GOT3 (cell line): ENCODE results near the gene ZBED4.
"Not testable (repeated sequence)": the region's sequence is repeated elsewhere in the genome, so short reads cannot be mapped to it uniquely, and the experiment has no call there.

Experiments used
- DNase-seq: peaks from one replicate; lab custom pipeline; 2025; ENCODE audit warnings: mixed read lengths; lab: John Stamatoyannopoulos, UW

ZBED4 gene

DNA sequence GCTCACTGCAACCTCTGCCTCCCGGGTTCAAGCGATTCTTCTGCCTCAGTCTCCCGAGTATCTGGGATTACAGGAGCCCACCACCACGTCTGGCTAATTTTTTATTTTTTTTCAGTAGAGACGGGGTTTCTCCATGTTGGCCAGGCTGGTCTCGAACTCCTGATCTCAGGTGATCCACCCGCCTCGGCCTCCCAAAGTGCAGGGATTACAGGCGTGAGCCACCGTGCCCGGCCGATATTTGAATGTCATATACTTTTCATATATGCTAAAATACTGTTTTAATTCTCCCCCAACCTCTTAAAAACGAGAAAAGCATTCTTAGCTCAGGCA lies 1.1 kb upstream of the ZBED4 start:
- DNase-seq = not testable (repeated sequence)

DNA sequence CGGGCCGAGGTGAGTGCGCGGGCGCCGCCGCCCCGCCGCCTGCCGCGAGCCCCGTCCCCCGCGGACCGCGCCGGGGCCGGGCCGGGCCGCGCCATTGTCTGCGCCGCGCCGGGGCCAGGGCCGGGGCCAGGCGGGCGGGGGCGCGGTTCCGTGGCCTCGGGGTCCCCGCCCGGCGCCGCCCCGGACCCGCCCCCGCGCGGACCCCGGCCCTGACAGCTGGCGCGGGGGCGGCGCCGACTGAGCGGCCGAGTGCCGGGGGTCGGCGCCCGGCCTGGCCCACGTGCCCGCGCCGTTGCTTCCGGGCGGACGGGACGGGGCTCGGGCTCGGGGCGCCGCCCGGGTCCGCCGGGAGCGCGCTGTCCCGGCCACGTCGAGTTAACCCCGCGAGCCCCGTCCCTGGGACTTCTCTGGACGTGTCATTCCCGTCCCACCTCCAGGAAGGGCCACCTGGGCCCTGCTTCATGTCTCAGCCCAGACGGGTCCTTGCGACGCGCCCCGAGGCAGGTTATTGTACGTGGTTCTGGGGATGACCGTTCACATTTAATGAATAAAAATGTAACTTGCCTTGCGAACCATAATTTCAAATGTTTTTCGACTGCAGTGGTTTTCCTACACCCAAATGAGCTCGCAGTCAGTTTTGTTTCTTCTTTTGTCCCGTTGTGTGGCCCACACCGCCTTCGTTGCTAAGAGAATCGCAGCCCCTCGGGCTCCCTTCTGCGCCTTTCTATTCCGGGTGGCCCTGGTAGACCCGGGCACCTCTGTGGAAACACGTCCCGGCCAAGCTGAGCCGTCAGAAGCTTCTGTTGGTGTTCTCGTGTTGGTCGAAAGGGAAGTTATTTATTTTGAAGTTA lies 562 bp downstream of the ZBED4 start:
- no peak for DNase-seq

DNA sequence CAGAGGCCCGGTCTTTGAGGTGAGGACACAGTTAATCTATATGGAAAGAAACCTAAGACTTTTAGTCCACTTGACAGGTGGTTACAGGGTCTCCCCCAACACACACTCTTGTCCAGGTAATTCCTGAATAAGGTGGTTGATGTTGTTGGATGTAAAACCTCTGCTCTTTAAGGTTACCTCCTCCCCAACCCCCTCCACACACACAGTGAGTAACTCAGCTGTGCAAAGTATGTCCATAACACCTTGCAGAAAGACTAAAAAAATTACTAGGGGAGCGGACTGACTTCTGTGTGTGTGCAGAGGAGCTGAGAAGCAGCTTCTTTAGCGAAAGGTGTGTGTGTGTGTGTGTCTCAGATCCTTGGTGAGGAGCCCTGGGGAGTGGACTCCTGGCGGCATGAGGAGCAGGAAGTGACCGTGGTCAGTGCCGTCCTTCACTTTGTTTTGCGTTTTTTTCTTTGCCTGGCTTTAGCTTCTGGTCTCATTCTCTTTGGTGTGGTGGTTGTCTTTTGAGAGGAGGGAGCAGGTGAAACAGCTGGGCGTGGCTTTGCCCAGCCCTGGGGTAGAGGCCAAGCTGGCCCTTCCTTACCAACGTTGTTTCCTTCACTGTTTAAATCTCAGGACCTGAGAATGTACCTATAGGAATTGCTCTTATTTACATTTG lies 1.7 kb downstream of the ZBED4 start:
- DNase-seq = no peak

DNA sequence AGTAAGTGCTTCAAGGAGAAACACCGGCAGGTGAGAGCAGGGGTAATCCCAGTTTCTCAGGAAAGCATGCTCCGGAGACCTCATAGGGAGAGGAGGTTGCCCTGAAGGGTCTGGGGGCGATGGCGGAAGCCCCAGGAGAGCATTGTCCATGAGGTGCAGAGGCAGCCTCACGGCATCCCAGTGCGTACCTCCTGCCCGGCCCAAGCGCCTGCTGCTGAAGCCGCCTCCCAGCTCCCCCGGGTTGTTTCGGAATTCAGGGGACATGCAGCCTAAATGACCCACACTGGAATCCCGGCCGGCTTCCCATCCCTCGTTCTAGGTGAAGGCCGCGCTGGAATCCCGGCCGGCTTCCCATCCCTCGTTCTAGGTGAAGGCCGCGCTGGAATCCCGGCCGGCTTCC lies 2.7 kb downstream of the ZBED4 start:
- no peak for DNase-seq

DNA sequence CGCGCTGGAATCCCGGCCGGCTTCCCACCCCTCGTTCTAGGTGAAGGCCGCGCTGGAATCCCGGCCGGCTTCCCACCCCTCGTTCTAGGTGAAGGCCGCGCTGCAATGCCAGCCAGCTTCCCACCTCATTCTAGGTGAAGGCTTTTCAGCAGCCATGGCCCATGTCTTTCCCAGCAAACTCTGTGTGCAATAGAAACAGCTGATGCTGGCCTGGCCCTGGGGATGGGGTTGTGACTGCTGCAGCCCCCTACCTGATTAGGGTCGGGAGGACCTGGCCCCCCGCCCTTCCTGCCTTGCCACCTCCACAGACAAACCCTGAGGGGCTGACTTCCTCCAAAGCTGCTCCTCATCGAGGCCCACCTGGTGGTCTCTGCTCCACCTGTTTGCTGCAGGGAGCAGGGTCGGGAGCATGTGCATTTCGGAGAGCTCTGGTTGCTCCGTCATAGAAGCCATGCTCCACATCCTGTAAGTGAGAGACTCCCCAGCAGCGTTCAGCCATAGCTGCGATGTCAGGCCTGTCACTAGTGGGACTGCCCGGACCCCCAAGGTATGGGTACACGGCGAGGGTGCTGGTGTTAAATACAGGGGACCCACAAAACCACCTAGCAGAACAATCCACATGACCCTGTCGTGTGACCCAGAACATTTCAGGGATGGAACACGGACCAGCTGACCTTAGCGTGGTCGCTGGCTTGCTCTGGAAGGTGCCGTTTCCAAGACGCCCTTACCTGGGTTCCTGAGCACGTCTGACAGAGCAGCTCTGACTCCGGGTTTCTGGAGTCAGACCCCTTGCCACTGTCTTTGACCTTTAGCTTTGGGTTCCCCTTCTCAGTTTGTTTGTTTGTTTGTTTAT lies 3.3 kb downstream of the ZBED4 start:
- no peak for DNase-seq

DNA sequence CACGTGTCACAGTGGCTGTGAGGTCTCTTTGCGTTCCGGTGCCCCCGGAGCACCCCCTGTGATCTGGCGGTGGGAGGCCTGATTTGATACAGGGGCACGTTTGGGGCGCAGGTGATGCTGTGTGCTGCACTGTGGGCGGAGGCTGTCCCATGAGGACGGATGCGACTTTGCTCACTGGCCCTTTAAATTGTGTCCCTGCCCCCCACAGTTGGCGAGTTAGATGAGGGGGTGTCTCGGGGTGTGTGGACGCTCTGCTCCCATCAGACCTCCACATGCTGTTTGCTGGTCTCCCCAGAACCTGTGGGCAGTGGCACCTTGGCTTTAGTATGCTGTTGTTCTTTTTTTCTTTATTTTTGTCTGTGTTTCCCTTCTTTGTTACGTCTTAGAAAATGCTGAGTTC lies 5.2 kb downstream of the ZBED4 start:
- no peak for DNase-seq

DNA sequence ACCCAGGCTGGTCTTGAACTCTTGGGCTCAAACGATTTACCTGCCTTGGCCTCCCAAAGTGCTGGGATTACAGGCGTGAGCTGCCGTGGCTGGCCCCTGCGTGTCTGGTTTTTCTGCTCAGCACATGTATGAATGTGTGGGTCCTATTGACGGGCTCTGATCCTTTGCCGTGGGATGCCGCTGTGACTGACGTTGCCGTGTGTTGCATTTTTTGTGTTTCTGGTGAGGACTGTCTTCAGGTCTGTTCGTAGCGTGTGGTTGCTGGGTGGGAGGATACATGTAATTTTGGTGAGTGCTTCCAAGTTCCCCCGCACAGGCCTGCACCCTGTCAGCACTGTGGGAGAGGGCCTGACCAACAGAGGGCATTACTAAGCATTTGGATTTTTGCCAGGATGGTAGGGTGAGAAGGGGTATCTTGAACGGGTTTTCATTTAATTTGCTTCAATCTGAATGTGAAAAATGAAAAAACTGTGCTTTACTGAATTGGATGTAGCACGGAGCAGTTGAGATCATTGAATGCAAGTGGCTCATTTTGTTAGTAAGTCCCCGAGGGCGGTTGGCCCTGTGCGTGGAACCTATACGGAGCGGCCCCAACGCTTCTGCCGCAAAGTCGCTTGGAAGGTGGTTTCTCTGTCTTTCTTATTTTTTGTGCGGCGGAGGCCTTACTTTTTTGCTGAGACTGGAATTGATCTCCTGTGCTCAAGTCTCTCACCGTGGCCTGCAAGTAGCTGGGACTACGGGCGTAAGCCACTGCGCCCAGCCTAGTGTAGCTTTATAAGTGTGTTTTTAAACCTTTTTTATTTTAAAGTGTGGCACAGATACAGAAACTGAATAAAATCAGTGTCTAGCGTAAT lies 8.2 kb downstream of the ZBED4 start:
- no peak for DNase-seq

DNA sequence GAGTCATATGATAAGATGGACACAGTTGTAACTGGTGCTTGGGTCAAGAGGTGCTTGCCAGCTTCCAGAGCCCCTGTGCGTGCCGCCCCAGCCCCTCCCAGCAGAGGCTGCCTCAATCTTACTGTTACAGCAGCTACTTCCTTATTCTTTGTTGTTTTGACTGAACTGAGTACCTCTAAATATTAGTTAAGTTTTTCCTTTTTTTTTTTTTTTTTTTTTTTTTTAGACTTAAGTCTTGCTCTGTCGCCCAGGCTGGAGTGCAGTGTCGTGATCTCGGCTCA lies 8.8 kb downstream of the ZBED4 start:
- no peak for DNase-seq

DNA sequence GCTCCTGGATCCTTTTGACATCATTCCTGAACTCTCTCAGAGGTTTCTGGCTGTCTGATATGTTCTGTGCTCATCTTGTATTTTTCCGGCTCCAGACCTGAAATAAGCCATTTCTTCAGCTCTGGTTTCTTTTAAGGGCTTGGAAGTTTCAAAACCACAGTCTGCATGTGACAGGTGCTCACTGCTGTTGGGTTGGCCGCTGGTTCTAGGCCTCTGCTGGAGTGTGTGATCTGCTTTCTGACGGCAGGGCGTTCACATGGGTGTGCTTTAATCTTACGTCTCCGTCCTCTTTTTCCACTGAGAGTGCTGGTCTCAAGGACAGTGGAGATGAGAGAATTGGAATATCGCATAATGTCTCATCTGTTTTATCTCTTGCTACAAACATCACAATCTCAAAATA lies 10.3 kb downstream of the ZBED4 start:
- DNase-seq = no peak

DNA sequence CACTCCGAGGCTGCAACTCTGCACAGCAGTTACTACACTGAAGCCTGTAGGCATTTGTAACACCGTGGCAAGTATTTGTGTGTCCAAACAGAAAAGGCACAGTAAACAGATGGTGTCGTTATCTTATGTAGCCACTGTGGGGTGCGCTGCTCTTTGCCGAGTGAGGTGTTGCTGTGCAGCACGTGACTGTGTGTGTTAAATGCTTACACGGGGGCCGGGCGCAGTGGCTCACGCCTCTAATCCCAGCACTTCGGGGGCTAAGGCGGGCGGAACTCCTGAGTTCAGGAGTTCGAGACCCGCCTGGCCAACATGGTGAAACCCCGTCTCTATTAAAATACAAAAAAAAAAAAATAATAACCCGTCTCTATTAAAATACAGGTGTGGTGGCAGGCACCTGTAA lies 11.5 kb downstream of the ZBED4 start:
- DNase-seq = no peak

DNA sequence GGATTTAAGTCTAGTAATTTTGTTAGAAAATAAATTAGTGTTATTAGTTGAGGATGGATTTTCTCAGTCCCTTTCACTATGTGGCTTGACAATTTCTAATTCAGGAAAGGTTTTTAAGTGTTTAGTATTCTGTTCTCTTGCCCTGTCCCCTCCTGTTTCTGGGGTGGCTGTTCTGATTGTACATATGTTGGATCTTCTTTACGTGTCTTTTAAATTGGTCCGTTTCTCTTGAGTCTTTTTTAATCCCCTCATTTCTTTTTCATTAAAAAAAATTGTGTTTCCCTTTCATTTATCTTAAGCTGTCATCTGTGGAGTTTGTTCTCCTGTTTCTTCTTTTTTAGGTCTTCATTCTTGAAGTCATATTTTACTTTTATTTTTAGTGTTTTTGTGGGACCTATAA lies 12.5 kb downstream of the ZBED4 start:
- DNase-seq = no peak

DNA sequence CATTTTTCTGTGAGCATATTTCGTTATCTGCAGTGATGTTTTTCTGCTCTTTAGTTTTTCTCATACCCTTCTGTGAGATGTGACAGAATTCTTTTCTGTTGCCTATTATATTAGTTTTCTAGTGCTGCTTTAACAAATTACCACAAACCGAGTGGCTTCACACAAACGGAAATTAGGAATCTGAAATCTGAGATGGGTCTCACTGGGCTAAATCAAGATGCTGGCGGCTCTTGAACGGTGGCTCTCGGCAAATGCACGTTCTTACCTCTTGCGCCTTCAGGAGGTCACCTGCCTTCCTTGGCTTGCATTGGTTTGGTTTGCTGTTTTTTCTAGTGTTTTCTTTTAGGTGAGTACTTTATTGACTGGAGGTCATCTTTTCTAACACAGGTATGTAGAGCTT lies 13.0 kb downstream of the ZBED4 start:
- DNase-seq = no peak

DNA sequence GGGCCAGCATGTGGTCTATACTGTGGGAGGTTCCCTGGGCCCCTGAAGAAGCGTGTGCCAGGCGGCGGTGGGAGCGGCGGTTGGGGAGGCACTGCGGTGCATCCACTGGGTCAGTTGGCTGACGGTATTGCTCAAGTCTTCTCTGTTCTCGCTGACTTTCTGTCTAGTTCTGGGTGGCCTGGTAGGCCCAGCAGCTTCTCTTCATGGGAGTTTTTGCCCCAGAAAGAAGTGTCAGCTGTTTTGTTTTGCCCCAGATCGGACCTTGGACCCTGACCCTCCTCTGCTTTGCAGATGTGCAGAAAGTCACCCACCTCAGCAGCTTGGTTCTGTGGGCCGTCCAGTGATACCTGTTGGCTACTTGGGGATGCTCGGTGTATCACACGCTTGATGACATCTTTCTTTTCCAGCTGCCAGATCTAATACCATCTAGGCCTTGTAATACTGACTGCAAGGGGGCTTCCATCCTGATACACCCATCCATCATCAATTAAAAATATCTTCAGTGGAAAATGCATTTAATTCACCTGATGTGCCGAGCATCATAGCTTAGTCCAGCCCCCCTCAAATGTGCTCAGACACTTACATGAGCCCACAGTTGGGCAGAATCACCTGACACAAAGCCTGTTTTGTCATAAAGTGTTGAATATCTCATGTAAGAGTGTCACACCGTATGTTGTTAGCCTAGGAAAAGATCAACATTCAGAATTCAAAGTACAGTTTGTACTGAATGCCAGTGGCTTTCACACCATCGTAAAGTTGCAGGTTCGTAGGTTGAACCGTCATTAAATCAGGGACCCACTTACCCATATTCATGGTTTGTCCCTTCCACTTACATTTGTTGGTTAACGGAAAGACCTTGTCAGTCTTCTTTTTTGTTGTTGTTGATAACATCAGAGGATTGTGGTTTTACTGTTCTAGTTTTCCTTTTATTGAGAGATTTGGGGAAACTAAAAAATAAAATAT lies 13.9 kb downstream of the ZBED4 start:
- no peak for DNase-seq

DNA sequence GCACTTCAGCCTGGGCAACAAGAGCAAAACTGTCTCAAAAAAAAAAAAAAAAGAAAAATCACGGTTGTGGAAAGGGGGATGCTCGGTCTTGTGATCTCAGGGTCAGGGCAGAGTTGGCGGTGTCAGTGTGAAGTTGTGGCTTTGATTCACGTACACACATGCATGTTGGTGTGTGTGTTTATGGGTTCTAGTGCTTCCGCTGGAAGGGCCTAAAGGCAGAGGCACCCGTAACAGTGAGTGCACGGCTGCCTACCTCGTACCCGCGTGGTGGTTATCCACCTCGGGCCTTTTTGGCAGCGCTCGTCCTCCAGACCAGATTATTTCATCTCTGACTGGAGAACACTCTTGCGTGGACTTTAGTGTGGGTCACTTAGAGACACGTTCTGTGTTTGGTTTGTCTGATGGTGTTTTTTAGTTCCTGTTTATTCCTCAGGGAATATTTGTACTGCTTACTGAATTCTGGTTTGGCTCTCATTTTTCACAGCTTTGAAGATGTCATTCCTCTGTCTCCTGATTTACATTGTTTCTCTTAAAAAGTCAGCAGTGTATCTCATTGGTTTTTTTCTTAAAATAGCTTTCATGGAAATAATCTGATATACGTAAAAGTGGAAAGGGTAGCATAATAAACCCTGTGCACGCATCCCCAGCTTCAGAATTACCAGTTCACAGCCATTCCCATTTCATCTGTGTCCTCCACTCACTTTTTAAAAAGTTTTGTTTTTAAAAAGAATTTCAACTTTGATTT lies 15.6 kb downstream of the ZBED4 start:
- no peak for DNase-seq

DNA sequence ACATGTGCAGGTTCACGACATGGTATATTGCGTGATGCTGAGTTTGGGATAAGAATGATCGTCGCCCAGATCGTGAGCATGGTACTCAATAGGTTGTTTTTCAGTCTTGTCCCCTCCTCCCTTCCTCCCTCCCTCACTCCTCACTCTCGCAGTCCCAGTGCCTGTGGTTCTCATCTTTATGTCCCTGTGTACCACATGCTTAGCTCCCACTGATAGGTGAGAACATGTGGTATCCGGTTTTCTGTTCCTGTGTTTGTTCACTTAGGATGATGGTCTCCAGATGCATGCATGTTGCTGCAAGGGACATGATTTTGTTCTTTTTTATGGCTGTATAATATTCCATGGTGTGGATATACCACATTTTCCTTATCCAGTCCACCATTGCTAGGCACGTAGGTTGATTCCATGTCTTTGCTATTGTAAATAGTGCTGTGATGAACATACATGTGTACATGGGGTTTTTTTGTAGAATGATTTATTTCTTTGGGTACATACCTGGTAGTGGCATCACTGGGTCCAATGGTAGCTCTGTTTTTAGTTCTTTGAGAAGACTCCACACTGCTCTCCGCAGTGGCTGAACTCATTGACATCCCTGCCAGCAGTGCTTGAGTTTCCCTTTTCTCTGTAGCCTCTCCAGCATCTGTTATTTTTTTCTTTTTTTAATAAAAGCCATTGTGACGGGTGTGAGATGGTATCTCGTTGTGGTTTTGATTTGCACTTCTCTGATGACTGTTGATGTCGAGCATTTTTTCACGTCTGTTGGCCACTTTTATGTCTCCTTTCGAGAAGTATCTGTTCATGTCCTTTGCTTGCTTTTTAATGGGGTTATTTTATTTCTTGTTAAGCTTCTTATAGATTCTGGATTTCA lies 16.4 kb downstream of the ZBED4 start:
- no peak for DNase-seq

DNA sequence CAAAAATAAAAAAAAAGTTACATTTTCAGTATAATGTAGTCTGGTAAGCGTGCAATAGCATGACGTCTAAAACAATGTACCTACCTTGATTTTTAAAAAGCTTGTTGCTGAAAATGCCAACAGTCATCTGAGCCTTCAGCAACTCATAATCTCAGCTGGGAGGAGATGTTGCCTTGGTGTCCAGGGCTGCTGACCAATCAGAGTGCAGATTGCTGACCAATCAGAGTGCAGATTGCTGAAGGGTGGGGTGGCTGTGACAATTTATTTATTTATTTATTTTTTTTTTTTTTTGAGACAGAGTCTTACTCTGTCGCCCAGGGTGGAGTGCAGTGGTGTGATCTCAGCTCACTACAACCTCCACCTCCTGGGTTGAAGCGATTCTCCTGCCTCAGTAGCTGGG lies 17.8 kb downstream of the ZBED4 start:
- DNase-seq = no peak

DNA sequence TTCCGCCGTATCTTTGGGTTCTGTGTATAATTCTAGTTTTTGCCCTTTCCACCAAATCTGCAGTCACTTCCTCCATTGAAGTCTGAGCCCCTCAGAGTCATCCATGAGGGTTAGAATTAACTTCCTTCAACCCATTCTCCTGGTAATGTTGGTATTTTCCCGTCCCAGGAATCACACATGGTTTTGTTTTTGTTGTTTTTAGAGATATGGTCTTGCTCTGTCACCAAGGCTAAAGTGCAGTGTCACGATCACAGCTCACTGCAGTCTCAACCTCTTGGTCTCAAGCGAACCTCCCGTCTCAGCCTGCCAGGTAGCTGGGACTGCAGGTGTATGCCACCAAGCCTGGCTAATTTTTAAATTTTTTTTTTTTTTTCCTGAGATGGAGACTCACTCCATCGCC lies 18.7 kb downstream of the ZBED4 start:
- no peak for DNase-seq

DNA sequence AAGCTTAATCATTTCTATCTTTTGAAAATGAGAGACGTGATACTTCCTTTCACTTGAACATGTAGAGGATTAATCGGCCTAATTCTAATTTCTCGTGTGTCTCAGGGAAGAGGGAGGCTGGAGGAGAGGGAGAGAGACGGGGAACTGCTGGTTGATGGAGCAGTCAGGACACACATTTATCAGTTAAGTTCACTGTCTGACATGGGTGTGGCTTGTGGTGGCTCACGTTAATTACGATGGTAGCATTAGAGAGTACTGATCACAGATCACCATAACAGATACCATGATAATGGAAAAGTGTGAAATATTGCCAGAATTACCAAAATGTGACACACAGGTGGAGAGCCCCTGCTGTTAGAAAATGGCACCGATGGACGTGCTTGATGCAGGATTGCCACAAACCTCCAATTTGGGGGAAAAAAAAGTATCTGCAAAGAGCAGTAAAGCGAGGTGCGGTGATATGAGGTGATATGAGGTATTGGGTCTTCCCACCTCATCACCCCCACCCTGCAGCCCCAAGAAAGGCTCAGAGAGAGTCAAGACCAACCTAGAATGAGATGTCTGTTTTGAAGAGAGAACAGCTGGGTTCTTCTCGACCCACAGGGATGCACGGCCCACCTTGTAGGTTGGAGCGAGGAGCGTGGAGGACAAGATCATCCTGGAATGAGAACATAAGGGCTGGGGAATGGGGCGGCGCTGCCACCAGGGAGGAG lies 19.7 kb downstream of the ZBED4 start:
- no peak for DNase-seq

DNA sequence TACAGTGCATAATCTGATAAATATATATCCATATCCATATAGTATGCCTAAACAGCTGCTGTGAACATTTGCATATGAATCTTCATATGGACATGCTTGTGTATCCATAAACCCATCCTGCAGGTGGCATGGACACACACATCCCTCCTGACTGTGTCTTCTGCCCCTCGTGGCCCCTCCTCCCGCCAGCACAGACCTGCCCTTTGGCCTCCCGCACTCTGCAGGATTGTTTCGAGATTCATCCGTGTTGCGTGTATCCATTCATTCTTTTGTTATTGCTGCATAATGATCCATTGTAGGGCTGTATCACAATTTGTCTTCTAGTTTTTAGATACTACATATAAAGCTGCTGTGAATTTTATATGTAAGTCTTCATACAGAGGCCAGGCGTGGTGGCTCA lies 24.0 kb downstream of the ZBED4 start:
- DNase-seq = no peak
